ENCODE results near the gene MSH2.

- TF ChIP-seq SNAI2 (CRISPR knock-in tag; IDR thresholded peaks at IDR 0.05) (no peak), ZFP3 (CRISPR knock-in tag; IDR thresholded peaks at IDR 0.05) (no peak), ESRRG (CRISPR knock-in tag; IDR thresholded peaks at IDR 0.05) (no peak), ARNTL (CRISPR knock-in tag; IDR thresholded peaks at IDR 0.05; ENCODE audit: borderline replicate concordance, low read depth) (no peak), CSRNP3 (CRISPR knock-in tag; IDR thresholded peaks at IDR 0.05) (no peak), ZNF565 (CRISPR knock-in tag; conservative IDR thresholded peaks at IDR 0.05; ENCODE audit: low read depth) (no peak), ZC3H10 (CRISPR knock-in tag; IDR thresholded peaks at IDR 0.05) (no peak), RARB (CRISPR knock-in tag; IDR thresholded peaks at IDR 0.05) (no peak)
- TF ChIP-seq, protein P1, sequence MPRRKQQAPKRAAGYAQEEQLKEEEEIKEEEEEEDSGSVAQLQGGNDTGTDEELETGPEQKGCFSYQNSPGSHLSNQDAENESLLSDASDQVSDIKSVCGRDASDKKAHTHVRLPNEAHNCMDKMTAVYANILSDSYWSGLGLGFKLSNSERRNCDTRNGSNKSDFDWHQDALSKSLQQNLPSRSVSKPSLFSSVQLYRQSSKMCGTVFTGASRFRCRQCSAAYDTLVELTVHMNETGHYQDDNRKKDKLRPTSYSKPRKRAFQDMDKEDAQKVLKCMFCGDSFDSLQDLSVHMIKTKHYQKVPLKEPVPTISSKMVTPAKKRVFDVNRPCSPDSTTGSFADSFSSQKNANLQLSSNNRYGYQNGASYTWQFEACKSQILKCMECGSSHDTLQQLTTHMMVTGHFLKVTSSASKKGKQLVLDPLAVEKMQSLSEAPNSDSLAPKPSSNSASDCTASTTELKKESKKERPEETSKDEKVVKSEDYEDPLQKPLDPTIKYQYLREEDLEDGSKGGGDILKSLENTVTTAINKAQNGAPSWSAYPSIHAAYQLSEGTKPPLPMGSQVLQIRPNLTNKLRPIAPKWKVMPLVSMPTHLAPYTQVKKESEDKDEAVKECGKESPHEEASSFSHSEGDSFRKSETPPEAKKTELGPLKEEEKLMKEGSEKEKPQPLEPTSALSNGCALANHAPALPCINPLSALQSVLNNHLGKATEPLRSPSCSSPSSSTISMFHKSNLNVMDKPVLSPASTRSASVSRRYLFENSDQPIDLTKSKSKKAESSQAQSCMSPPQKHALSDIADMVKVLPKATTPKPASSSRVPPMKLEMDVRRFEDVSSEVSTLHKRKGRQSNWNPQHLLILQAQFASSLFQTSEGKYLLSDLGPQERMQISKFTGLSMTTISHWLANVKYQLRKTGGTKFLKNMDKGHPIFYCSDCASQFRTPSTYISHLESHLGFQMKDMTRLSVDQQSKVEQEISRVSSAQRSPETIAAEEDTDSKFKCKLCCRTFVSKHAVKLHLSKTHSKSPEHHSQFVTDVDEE (CRISPR knock-in tag; IDR thresholded peaks at IDR 0.05) = no peak
- TF ChIP-seq, protein P2, sequence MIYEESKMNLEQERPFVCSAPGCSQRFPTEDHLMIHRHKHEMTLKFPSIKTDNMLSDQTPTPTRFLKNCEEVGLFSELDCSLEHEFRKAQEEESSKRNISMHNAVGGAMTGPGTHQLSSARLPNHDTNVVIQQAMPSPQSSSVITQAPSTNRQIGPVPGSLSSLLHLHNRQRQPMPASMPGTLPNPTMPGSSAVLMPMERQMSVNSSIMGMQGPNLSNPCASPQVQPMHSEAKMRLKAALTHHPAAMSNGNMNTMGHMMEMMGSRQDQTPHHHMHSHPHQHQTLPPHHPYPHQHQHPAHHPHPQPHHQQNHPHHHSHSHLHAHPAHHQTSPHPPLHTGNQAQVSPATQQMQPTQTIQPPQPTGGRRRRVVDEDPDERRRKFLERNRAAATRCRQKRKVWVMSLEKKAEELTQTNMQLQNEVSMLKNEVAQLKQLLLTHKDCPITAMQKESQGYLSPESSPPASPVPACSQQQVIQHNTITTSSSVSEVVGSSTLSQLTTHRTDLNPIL (CRISPR knock-in tag; IDR thresholded peaks at IDR 0.05; ENCODE audit: low read depth) = no peak
Observed at GRCh38 chr2:47528455-47528854, 125.5 kb downstream of the MSH2 start.

Measured in SK-N-SH treated with all-trans-retinoic acid at 6 μM for 48 hours (cell line).